ENCODE data around the gene PSMG3. TPM values are rescaled to one million over a fixed set of nuclear protein-coding genes. Genes with fewer than 3 reads are reported as not detected.

PSMG3 gene
- total and polyA plus RNA-seq, 4 donors = 16.3 to 44.7 (median 41.9) TPM

GRCh38 chr7:1547777-1548437 lies 21.9 kb downstream of the PSMG3 start:
- no peaks in the 10 kb centered on the region for H3K9me3 ChIP-seq (ENCODE audit: control insufficient read depth, insufficient read depth, low read length)
- WGBS (ENCODE audit: insufficient coverage) = 77% methylated on average over 35 of the region's 35 CpGs

DNA sequence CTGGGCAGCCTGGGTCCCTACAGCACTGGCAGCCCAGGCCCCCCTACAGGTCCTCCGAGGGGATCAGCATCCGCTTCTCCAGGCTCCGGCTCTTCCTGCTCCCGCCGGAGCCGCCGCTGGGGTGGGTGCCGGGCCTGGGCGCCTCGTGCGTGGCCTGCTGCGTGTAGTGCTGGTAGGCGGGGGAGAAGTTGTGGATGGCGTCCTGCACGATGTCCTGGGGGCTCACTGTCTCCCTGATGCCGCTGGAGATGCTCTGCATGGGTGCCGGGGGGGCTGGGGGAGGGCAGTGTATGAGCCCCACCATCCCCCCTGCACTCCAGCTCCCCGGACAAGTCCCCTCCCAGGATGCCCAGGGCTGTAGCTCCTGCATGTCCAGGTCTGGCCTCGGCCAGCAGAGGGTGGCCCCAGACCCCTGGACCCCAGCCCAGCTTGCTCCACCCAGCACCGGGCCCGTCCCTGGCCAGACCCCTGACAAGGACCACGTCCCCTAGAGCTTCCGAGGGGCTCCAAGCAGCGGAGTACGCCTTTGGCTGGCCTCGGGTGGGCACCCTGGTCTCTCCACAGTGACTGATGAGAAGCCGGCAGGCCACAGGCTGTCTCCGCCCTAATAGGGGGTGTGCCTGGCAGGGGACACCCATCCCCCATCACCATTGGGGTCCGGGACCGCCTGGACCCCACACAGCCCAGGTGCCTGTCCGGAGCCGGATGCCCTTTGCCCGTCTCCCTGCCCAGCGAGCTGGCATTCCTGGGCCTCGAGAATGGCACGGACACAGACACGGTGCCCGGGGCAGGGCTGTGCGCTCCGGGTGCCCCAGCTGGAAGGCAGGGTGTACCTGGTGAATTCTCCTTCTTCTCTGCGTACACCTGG lies 22.7 kb downstream of the PSMG3 start:
- Histone ChIP-seq H3K27me3 (ENCODE audit: control insufficient read depth, insufficient read depth, low read length) (no peaks in the 10 kb centered on the region), H3K4me3 (ENCODE audit: low read depth, low read length) (no peak overlapping the region), H3K36me3 (ENCODE audit: control insufficient read depth, insufficient read depth, low read length) (peaks cover 72% of the 10 kb centered on the region), H3K9me3 (ENCODE audit: control insufficient read depth, insufficient read depth, low read length) (no peaks in the 10 kb centered on the region), H3K4me1 (ENCODE audit: control insufficient read depth, insufficient read depth, low read length) (no peaks in the 10 kb centered on the region), H3K27ac (ENCODE audit: low read depth, low read length) (no peak overlapping the region)
- WGBS (ENCODE audit: insufficient coverage) = 81% methylated on average over 40 of the region's 41 CpGs
- DNase-seq (ENCODE audit: low read depth in 4 of 6, low spot score in 6 of 6) = no peak

More at GRCh38 chr7:1547777-1548437, 21.9 kb downstream of the PSMG3 start:
- no peak for DNase-seq (ENCODE audit: low read depth in 4 of 6, low spot score in 6 of 6)
- no peaks in the 10 kb centered on the region for H3K27me3 ChIP-seq (ENCODE audit: control insufficient read depth, insufficient read depth, low read length)
- H3K27ac ChIP-seq (ENCODE audit: low read depth, low read length) = no peak overlapping the region
- H3K4me1 ChIP-seq (ENCODE audit: control insufficient read depth, insufficient read depth, low read length) = no peaks in the 10 kb centered on the region
- H3K4me3 ChIP-seq (ENCODE audit: low read depth, low read length) = no peak overlapping the region
- H3K36me3 ChIP-seq (ENCODE audit: control insufficient read depth, insufficient read depth, low read length) = peaks cover 65% of the 10 kb centered on the region

DNA sequence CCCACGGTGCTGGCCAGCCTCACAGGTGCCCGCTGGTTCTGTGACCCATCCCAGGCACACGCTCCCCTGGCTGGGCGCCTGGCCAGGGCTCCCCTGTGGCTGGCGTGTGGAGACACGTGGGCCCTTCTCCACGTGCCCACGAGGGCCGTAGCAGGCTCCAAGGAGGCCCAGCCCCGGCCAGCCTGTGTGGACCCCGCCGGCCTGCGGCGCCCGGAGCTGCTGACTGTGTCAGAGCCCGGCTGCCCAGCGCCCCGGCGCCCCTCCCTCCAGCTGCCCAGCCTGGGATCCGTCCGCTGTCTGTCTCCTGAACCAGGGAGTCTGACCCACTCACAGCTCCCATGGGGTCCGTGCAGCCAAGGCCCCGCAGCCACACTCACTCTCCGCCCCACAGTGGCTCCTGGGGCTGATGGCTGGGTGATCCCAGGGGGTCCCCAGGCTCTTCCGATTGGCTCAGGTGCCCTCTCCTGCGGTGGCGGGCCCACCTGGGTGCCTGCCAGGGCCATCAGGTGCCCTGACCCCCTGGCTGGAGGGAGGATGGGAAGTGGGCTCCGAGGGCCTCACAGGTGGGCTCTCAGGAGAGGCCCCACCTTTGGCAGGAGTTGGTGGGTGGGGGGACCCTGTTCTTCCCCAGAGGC lies 23.4 kb downstream of the PSMG3 start:
- Histone ChIP-seq H3K27ac (ENCODE audit: low read depth, low read length) (no peak overlapping the region), H3K4me3 (ENCODE audit: low read depth, low read length) (no peak overlapping the region), H3K27me3 (ENCODE audit: control insufficient read depth, insufficient read depth, low read length) (no peaks in the 10 kb centered on the region), H3K9me3 (ENCODE audit: control insufficient read depth, insufficient read depth, low read length) (no peaks in the 10 kb centered on the region), H3K36me3 (ENCODE audit: control insufficient read depth, insufficient read depth, low read length) (peaks cover 80% of the 10 kb centered on the region), H3K4me1 (ENCODE audit: control insufficient read depth, insufficient read depth, low read length) (no peaks in the 10 kb centered on the region)
- WGBS (ENCODE audit: insufficient coverage) = 87% methylated on average over 27 of the region's 28 CpGs
- DNase-seq (ENCODE audit: low read depth in 4 of 6, low spot score in 6 of 6) = no peak

- WGBS (ENCODE audit: insufficient coverage) = 84% methylated on average over 40 of the region's 40 CpGs
- no peaks in the 10 kb centered on the region for H3K27me3 ChIP-seq (ENCODE audit: control insufficient read depth, insufficient read depth, low read length)
Observed at GRCh38 chr7:1545417-1546246, 24.2 kb downstream of the PSMG3 start.

GRCh38 chr7:1544896-1545416 lies 24.9 kb downstream of the PSMG3 start:
- Histone ChIP-seq H3K4me1 (ENCODE audit: control insufficient read depth, insufficient read depth, low read length) (no peaks in the 10 kb centered on the region), H3K27me3 (ENCODE audit: control insufficient read depth, insufficient read depth, low read length) (no peaks in the 10 kb centered on the region), H3K9me3 (ENCODE audit: control insufficient read depth, insufficient read depth, low read length) (no peaks in the 10 kb centered on the region), H3K27ac (ENCODE audit: low read depth, low read length) (no peak overlapping the region), H3K36me3 (ENCODE audit: control insufficient read depth, insufficient read depth, low read length) (peaks cover 88% of the 10 kb centered on the region), H3K4me3 (ENCODE audit: low read depth, low read length) (no peak overlapping the region)
- DNase-seq (ENCODE audit: low read depth in 4 of 6, low spot score in 6 of 6) = no peak
- 88% methylated on average over 16 of the region's 16 CpGs for WGBS (ENCODE audit: insufficient coverage)

More at GRCh38 chr7:1545417-1546246, 24.2 kb downstream of the PSMG3 start:
- no peaks in the 10 kb centered on the region for H3K4me1 ChIP-seq (ENCODE audit: control insufficient read depth, insufficient read depth, low read length)
- no peak overlapping the region for H3K4me3 ChIP-seq (ENCODE audit: low read depth, low read length)
- H3K36me3 ChIP-seq (ENCODE audit: control insufficient read depth, insufficient read depth, low read length) = peaks cover 87% of the 10 kb centered on the region
- no peak overlapping the region for H3K27ac ChIP-seq (ENCODE audit: low read depth, low read length)
- DNase-seq (ENCODE audit: low read depth in 4 of 6, low spot score in 6 of 6) = no peak
- no peaks in the 10 kb centered on the region for H3K9me3 ChIP-seq (ENCODE audit: control insufficient read depth, insufficient read depth, low read length)

GRCh38 chr7:1544178-1544895 lies 25.5 kb downstream of the PSMG3 start:
- H3K27me3 ChIP-seq (ENCODE audit: control insufficient read depth, insufficient read depth, low read length) = no peaks in the 10 kb centered on the region
- no peak for DNase-seq (ENCODE audit: low read depth in 4 of 6, low spot score in 6 of 6)
- H3K9me3 ChIP-seq (ENCODE audit: control insufficient read depth, insufficient read depth, low read length) = no peaks in the 10 kb centered on the region
- peaks cover 5% of the 10 kb centered on the region for H3K4me1 ChIP-seq (ENCODE audit: control insufficient read depth, insufficient read depth, low read length)
- H3K36me3 ChIP-seq (ENCODE audit: control insufficient read depth, insufficient read depth, low read length) = peaks cover 89% of the 10 kb centered on the region
- no peak overlapping the region for H3K4me3 ChIP-seq (ENCODE audit: low read depth, low read length)
- 84% methylated on average over 41 of the region's 41 CpGs for WGBS (ENCODE audit: insufficient coverage)
- no peak overlapping the region for H3K27ac ChIP-seq (ENCODE audit: low read depth, low read length)

DNA sequence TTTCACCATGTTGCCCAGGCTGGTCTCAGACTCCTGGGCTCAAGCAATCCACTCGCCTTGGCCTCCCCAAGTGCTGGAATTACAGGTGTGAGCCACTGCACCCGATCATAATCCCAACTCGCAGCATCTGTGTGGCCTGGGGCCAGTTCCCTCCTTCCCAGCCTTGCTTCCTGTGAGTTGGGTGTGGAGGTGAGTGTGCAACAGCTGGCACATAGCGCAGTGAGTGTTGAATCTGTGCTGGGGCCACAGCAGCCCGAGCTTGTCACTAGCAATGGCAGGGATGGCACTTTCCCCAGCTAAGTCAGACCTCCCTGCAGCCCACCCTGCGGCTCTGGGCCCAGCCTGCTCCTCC lies 26.0 kb downstream of the PSMG3 start:
- peaks cover 93% of the 10 kb centered on the region for H3K36me3 ChIP-seq (ENCODE audit: control insufficient read depth, insufficient read depth, low read length)
- H3K27me3 ChIP-seq (ENCODE audit: control insufficient read depth, insufficient read depth, low read length) = no peaks in the 10 kb centered on the region
- no peak for DNase-seq (ENCODE audit: low read depth in 4 of 6, low spot score in 6 of 6)
- peaks cover 10% of the 10 kb centered on the region for H3K4me1 ChIP-seq (ENCODE audit: control insufficient read depth, insufficient read depth, low read length)
- no peak overlapping the region for H3K4me3 ChIP-seq (ENCODE audit: low read depth, low read length)
- no peaks in the 10 kb centered on the region for H3K9me3 ChIP-seq (ENCODE audit: control insufficient read depth, insufficient read depth, low read length)
- no peak overlapping the region for H3K27ac ChIP-seq (ENCODE audit: low read depth, low read length)
- WGBS (ENCODE audit: insufficient coverage) = 83% methylated on average over 6 of the region's 6 CpGs

- DNase-seq (ENCODE audit: low read depth in 4 of 6, low spot score in 6 of 6) = no peak
- WGBS (ENCODE audit: insufficient coverage) = 71% methylated on average over 38 of the region's 38 CpGs
- Histone ChIP-seq H3K4me1 (ENCODE audit: control insufficient read depth, insufficient read depth, low read length) (peaks cover 17% of the 10 kb centered on the region), H3K9me3 (ENCODE audit: control insufficient read depth, insufficient read depth, low read length) (no peaks in the 10 kb centered on the region), H3K4me3 (ENCODE audit: low read depth, low read length) (no peak overlapping the region), H3K27ac (ENCODE audit: low read depth, low read length) (no peak overlapping the region), H3K27me3 (ENCODE audit: control insufficient read depth, insufficient read depth, low read length) (no peaks in the 10 kb centered on the region), H3K36me3 (ENCODE audit: control insufficient read depth, insufficient read depth, low read length) (peaks cover 94% of the 10 kb centered on the region)
Observed at GRCh38 chr7:1542841-1543747, 26.7 kb downstream of the PSMG3 start.

Data from spinal cord (tissue), 10 donors.